ENCODE measurements around the gene GRAMD4.

DNA sequence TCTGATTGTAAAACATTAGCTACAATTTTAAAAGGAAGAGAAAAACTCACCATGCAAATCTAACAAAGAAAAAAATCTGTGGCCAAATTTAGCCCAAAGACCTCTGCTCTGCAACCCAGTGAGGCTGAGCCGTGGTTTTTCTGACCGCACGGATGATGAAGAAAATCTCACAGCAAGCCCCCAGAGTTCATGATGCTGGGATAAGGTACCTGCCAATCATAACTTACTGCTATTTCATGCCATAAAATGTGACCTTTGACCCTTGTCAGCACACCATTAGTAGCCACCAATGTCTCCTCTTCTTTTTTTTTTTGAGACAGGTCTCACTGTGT is 106.8 kb downstream of the GRAMD4 start:
- TF ChIP-seq, protein P1, sequence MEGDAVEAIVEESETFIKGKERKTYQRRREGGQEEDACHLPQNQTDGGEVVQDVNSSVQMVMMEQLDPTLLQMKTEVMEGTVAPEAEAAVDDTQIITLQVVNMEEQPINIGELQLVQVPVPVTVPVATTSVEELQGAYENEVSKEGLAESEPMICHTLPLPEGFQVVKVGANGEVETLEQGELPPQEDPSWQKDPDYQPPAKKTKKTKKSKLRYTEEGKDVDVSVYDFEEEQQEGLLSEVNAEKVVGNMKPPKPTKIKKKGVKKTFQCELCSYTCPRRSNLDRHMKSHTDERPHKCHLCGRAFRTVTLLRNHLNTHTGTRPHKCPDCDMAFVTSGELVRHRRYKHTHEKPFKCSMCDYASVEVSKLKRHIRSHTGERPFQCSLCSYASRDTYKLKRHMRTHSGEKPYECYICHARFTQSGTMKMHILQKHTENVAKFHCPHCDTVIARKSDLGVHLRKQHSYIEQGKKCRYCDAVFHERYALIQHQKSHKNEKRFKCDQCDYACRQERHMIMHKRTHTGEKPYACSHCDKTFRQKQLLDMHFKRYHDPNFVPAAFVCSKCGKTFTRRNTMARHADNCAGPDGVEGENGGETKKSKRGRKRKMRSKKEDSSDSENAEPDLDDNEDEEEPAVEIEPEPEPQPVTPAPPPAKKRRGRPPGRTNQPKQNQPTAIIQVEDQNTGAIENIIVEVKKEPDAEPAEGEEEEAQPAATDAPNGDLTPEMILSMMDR (IDR thresholded peaks at IDR 0.05): no peak
- TF ChIP-seq POLR2A (IDR thresholded peaks at IDR 0.05): no peak

Measured in uterus (tissue), 2 donors.